Spinal cord (tissue), 10 donors: Measurements from ENCODE around the gene C3orf49. TPM values are rescaled to one million over a fixed set of nuclear protein-coding genes. Genes with fewer than 3 reads are reported as not detected.

ENCODE experiments used
- DNase-seq, 6 donors: peaks; one replicate each; pipeline versions ENCODE4 v3.0.0 to v3.0.0-alpha.2; 2013 to 2015; ENCODE audit warnings: low spot score in 6 of 6, low read depth in 4 of 6
- H3K27ac ChIP-seq: one replicate; pipeline ENCODE4 v1.5.1; 2013; ENCODE audit warnings: low read depth, low read length, control low read depth
- H3K27me3 ChIP-seq: one replicate; pipeline ENCODE4 v1.6.1; 2013; ENCODE audit warnings: low read length; ENCODE audit not compliant: control insufficient read depth, insufficient read depth
- H3K36me3 ChIP-seq: one replicate; pipeline ENCODE4 v1.6.1; 2013; ENCODE audit warnings: low read length; ENCODE audit not compliant: control insufficient read depth, insufficient read depth
- H3K4me1 ChIP-seq: one replicate; pipeline ENCODE4 v1.6.1; 2013; ENCODE audit warnings: low read length; ENCODE audit not compliant: control insufficient read depth, insufficient read depth
- H3K4me3 ChIP-seq: one replicate; pipeline ENCODE4 v1.5.1; 2013; ENCODE audit warnings: low read depth, low read length, control low read depth
- H3K9me3 ChIP-seq: one replicate; pipeline ENCODE4 v1.6.1; 2013; ENCODE audit warnings: low read length; ENCODE audit not compliant: control insufficient read depth, insufficient read depth
- WGBS: methylation state at CpG from one replicate; pipeline ENCODE4 v1.1.5; 2013; ENCODE audit warnings: missing lambda C conversion rate; ENCODE audit not compliant: insufficient coverage; 5-methylcytosine and 5-hydroxymethylcytosine counted together
- polyA plus RNA-seq, 2 donors: library from polyadenylated mRNA; unstranded; fragments of 120-200 nt; gene quantifications; one replicate each; pipeline ENCODE4 v1.2.1, GENCODE V29; 2013; ENCODE audit not compliant: insufficient read length in 2 of 2
- total RNA-seq, 2 donors: library from RNA; depleted of rRNA in 1 of 2; stranded (reverse); fragments of 120-200 nt in 1 of 2; fragments of >200 nt in 1 of 2; gene quantifications; one replicate each; pipeline versions ENCODE4 v1.2.3 to v1.2.4, GENCODE V29; 2013 to 2014
- donor health status: healthy.

The C3orf49 gene
- total and polyA plus RNA-seq, 4 donors, result 1.3 to 2.0 TPM; not detected in 2

DNA sequence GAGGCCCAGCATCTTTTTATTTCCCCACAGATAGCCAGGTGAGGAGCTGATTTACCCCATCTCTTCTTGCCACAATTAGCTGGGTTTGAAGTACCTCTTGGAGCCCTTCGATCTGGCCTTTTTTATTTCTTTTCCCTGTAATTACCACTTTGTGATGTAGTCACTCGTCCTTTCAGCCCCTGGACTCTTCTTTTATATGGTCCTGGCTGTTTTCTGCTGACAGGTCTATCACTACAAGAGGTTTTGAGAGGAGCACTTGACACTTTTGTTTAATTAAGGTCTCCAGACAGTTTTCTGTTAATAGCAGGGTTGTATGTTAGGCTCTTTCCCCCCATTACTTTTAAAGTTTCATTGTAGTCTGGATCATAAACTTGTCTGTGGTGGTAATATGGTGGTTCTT lies 56.4 kb downstream of the C3orf49 start:
- no peak for DNase-seq
- no peaks in the 10 kb centered on the region for H3K36me3 ChIP-seq
- H3K4me1 ChIP-seq, result peaks cover 8% of the 10 kb centered on the region
- H3K9me3 ChIP-seq, result no peaks in the 10 kb centered on the region
- no peak overlapping the region for H3K27ac ChIP-seq
- WGBS, result 57% methylated on average over 1 of the region's 2 CpGs
- H3K27me3 ChIP-seq, result no peaks in the 10 kb centered on the region
- H3K4me3 ChIP-seq, result no peak overlapping the region

GRCh38 chr3:63876260-63876659 lies 57.2 kb downstream of the C3orf49 start:
- no CpG with 5 or more reads among the region's 3 CpGs for WGBS
- DNase-seq, result no peak
- Histone ChIP-seq H3K9me3 (no peaks in the 10 kb centered on the region), H3K27me3 (no peaks in the 10 kb centered on the region), H3K4me3 (no peak overlapping the region), H3K36me3 (no peaks in the 10 kb centered on the region), H3K27ac (no peak overlapping the region), H3K4me1 (peaks cover 8% of the 10 kb centered on the region)

DNA sequence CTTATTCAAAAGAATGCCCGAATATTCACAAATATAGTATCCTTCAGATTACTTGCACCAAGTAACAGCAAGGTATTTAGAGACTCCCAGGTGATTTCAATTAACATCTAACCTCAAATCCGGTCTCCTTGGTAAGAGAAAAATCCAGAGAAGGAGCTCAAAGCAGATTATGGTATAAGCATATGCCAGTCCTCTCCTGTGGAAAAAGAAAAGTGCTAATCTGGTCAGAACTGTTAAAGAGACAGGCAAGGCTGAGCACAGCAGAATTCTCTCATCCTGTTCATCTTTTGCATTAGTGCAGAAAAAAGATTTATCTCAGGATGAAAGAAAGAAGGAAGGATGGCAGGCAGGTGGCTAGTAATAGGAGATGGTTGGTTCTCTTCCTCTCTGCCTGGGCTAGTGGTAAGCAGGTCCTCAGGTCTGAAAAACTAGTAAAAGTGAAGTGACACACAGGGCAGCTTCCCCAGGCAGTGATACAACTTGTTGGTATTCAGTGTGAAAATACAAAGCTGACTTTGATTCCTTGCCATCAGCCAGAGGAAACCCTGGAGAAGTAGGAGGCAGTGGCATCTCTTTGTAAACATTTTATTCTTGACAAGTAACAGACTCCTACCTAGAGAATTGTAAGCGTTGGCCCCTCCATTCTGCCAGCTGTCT lies 58.8 kb downstream of the C3orf49 start:
- H3K4me3 ChIP-seq, result no peak overlapping the region
- no peak overlapping the region for H3K27ac ChIP-seq
- no peaks in the 10 kb centered on the region for H3K9me3 ChIP-seq
- peak in 2 of 6 donors; percentile 26 to 51 for DNase-seq
- WGBS, result 25% methylated on average over 1 of the region's 3 CpGs
- no peaks in the 10 kb centered on the region for H3K27me3 ChIP-seq
- H3K4me1 ChIP-seq, result peaks cover 8% of the 10 kb centered on the region
- H3K36me3 ChIP-seq, result no peaks in the 10 kb centered on the region

- H3K36me3 ChIP-seq, result no peaks in the 10 kb centered on the region
- peaks cover 8% of the 10 kb centered on the region for H3K4me1 ChIP-seq
- H3K27me3 ChIP-seq, result no peaks in the 10 kb centered on the region
- H3K4me3 ChIP-seq, result no peak overlapping the region
- 50% methylated on average over 1 of the region's 2 CpGs for WGBS
- peak in 2 of 6 donors; percentile 43 to 49 for DNase-seq
- H3K27ac ChIP-seq, result no peak overlapping the region
- H3K9me3 ChIP-seq, result no peaks in the 10 kb centered on the region
Observed at GRCh38 chr3:63878394-63879060, 59.4 kb downstream of the C3orf49 start.

DNA sequence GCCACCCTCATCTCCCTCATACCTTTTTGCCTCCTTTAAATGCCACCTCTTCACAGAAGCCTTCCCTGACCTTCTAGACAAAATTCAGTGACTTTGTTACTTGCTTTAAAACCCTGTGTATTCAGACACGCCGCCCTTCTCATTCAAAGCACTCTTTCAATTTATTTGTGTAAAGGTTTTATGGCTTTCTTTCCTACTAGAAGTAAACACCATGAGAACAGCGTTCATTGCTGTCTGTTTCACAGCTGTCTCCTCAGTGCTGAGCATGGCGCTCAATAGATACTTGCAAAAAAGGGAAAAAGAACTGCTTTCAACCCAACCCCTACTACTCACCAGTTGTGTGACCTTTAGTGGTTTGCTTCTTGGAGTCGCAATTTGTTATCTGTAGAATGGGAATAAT lies 61.6 kb downstream of the C3orf49 start:
- DNase-seq, result no peak
- no peaks in the 10 kb centered on the region for H3K36me3 ChIP-seq
- peaks cover 8% of the 10 kb centered on the region for H3K4me1 ChIP-seq
- H3K27ac ChIP-seq, result no peak overlapping the region
- no peak overlapping the region for H3K4me3 ChIP-seq
- H3K27me3 ChIP-seq, result no peaks in the 10 kb centered on the region
- no peaks in the 10 kb centered on the region for H3K9me3 ChIP-seq
- WGBS, result 40% methylated on average over 1 of the region's 5 CpGs

DNA sequence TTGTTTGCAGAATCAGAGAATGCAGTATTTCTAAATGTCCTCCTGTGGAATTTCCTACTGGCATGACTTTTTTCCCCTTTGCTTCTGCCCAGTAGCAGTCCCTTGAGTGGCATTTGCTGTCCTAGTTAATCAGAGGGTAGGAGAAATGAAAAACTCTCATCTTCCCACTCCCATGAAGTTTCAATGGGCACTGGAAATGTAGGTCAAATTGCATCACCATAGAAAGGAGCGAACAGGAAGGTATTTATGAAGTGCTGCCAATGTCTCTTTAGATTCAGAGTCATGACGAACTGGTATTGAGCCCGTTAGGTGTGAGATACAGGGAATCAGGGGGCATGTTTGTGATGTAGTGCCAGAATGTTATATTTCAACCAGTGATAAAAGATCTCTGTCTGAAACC lies 67.8 kb downstream of the C3orf49 start:
- Histone ChIP-seq H3K4me1 (no peaks in the 10 kb centered on the region), H3K36me3 (no peaks in the 10 kb centered on the region), H3K27me3 (no peaks in the 10 kb centered on the region), H3K9me3 (no peaks in the 10 kb centered on the region), H3K4me3 (no peak overlapping the region), H3K27ac (no peak overlapping the region)
- WGBS, result 33% methylated on average over 3 of the region's 3 CpGs
- peak in 2 of 6 donors; percentile 17 to 25 for DNase-seq

GRCh38 chr3:63891518-63891917 lies 72.4 kb downstream of the C3orf49 start:
- no peak overlapping the region for H3K4me3 ChIP-seq
- no peak overlapping the region for H3K27ac ChIP-seq
- H3K36me3 ChIP-seq, result no peaks in the 10 kb centered on the region
- WGBS, result 100% methylated on average over 1 of the region's 5 CpGs
- H3K9me3 ChIP-seq, result no peaks in the 10 kb centered on the region
- no peaks in the 10 kb centered on the region for H3K4me1 ChIP-seq
- no peaks in the 10 kb centered on the region for H3K27me3 ChIP-seq
- no peak for DNase-seq

GRCh38 chr3:63892773-63893352 lies 73.8 kb downstream of the C3orf49 start:
- WGBS, result no CpG with 5 or more reads among the region's 1 CpG
- DNase-seq, result no peak
- no peak overlapping the region for H3K27ac ChIP-seq

GRCh38 chr3:63895422-63896189 lies 76.5 kb downstream of the C3orf49 start:
- Histone ChIP-seq H3K4me3 (no peak overlapping the region), H3K4me1 (no peaks in the 10 kb centered on the region), H3K27ac (no peak overlapping the region), H3K36me3 (peaks cover 9% of the 10 kb centered on the region), H3K9me3 (no peaks in the 10 kb centered on the region), H3K27me3 (no peaks in the 10 kb centered on the region)
- DNase-seq, result no peak
- 83% methylated on average over 1 of the region's 5 CpGs for WGBS

More at GRCh38 chr3:63892773-63893352, 73.8 kb downstream of the C3orf49 start:
- Histone ChIP-seq H3K27me3 (no peaks in the 10 kb centered on the region), H3K4me3 (no peak overlapping the region), H3K4me1 (no peaks in the 10 kb centered on the region), H3K9me3 (no peaks in the 10 kb centered on the region), H3K36me3 (no peaks in the 10 kb centered on the region)
